NCI-H446 treated with DMSO at 0.1 percent for 48 hours (cell line): ENCODE results near the gene ANK3.

Source experiments
- DNase-seq: peaks from one replicate; lab custom pipeline; 2025; lab: John Stamatoyannopoulos, UW

The ANK3 gene

DNA sequence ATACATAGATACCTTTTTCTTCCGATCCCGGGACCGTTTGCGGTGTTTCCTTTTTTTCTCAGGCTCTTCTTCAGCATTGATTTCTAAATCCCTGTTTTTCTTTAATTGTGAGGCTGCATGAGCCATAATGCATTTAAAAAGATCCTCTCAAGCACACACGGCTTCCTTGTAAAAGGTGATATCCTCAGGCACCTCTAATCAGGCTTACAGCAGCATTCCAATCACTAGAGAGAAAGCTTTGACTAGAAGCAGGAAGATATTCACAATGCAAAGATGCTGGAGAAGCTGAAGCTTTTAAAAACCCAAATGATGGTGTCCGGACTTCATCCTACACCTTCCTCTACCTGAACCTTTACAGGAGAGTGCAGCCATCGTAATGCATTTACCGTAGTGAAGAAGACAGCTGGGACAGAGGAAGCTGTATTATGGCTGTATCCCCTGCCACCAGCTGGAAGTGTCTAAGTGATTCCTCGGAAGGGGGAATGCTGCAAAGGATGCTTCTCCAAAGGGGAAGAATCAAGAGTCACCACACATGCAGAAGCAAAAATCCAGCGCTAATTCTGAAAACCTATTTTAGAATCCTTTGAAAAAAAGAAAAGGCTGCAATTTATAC lies at the start of gene ANK3:
TSS of gene ANK3 (minus strand) at position 463 of the 613 bp plus-strand sequence. CDS start at position 126, 337 bp downstream.
- DNase-seq = no peak

DNA sequence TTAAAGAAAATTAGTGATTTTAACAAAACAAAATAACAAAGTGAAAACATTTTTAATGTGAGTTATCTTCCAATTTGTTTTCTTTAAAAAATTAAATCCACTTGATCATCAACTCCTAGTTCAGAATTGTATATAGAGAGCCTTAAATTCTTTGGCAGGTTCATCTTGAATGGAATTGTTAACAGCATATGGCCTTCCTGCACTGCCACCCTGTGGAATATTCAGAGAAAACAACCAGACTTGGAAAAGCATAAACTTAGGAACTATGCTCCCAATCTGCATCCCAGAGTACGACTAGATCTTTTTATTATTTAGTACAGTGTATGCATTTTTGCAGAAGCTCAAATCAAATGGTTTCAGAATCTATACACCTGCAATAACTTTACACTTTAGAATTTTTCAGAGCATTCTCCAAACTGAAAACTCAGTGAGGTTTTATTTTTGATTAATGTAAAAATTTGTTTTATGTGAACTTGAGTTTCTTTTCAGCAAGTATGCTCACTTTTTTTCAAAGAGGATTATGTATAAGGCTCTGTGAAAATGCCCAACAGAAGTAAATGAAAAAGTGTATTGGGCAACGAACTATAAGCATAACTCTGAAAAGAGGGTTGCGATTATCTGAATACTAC lies 44.9 kb upstream of the ANK3 start:
- DNase-seq = peak; percentile 38

DNA sequence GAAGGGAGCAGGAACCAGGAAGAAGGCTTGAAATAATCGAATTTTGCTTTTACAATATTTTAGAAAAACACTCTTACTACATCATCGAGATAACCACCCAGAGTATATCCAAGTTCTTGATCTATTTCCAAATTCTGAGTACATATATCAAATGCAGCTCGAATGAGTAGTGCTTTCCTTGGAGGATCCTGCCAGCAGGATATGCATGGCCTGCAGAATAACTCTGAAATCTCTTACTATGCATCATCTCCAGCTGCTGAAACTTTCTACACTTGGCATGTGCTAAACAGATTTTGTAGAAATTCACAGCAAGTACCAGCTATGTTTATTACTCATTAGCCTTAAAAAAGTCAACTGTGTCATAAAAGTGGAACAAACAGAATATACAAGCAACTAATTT lies 44.0 kb upstream of the ANK3 start:
- DNase-seq = no peak

DNA sequence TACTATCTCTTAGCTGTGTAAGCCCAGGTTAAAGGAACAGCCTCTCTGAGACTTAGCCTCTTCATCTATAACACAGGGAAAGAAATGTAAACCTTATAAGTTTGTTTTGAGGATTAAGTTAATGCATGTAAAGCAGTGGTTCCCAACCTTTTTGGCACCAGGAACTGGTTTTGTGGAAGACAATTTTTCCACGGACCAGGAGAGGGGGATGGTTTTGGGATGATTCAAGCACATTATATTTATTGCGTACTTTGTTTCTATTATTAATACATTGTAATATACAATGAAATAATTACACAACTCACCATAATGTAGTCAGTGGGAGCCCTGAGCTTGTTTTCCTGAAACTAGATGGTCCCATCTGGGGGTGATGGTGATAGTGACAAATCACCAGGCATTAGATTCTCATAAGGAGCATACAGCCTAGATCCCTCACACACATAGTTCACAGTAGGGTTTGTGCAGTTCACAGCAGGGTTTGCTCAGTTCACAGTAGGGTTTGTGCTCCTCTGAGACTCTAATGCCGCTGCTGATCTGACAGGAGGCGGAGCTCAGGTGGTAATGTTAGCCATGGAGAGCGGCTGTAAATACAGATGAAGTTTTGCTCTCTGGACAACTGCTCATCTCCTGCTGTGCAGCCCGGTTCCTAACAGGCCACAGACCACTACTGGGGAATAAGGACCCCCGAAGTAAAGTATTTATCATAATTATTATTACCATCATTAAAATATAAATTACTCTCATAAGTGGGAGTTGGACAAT lies 41.3 kb upstream of the ANK3 start:
- no peak for DNase-seq

DNA sequence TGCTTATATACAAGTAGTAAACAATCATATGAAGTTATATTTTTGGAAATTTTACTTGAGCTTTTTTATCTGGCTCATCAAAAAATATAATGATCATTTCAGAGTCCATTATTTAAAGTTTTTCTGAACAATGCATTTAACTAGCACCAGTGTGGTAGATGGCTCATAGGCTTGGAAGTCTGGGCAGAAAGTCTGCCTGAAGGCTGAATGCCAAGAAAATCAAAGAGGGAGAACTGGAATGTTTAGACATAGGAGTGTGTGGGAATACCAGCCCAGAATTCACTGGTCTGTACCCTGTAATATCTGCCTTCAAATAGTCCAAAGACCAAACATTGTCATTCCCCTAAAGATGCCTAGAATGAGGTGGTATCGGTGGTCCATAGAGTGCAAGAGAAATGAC lies 40.3 kb upstream of the ANK3 start:
- DNase-seq = peak; percentile 38

DNA sequence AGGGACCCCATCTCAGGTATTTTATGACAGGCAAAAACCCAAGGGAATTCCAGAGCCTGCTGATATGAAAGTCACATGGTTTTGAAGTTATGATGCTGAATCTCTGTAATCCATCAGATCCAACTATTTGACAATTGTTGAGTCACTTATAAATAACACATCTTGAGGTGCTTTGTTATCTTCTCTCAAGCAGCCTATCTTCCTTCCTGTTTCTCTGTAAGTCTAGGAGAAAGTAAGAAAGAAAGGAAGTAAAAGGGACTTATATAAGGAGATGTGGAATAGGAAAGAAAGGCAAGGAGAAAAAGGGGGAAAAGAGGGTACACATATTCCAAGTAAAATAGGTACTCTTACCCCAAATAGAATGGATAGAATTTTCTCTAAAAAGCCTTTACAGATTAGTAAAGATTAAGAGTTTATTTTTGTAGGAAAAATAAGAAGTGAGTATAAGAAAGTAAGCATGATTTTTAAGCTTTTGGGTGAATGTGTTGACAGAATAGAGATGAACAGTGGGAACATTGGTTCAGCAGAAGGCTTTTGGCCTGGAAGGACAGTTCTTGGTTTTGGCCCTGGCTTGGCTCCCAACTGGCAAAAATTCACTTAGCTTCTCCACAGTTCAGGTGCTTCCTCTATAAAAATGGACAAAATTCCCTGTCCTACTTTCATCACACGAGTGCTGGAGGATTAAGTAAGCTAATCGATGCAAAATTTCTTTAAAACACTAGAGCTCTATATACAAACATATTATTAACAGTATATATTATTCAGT lies 39.6 kb upstream of the ANK3 start:
- DNase-seq = no peak

DNA sequence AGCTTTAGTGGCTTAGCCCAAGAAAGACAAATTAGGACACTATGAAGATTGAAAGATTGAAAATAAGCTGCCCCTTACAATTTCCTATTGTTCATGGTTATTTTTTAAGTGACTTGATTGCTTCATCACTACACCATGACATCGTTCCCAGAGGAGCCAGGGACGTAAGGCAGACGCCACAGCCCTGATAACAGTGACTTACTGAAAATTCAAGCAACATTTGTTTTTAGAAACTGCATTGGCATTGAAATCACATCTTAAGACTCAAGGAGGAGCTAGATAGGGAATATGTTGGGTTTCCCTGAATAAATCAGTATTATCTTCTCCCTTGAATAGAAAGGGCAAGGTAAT lies 38.7 kb upstream of the ANK3 start:
- no peak for DNase-seq

DNA sequence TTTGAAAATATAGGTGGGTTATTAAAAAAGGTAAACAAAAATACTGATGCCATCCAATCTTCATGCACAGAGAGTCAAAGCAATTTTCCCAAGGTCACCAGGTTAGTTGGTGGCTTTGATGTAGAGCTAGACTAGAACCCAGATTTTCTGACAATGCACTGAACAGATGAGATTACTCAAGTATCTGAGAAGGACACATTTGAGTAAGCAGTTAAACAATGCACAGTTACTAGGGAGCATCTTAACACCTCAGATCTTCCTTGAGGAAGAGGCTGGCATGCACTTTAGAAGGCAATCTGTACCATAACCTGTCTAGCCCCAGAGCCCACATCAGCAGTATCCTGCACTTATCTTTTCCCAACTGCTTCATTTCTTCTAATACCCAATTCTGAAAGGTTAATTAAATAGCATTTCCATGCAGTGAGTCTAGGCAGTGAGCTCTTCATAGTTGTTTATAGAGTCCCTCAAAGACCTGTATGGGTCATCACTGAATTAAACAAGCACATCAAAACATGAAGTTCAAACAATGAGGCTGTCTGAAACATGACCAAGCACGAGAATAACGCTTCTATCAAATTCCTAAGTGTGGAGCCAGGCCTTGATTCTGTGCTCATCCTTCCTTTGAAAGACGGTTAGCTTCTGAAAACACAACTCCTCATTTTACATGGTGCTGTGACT lies 38.2 kb upstream of the ANK3 start:
- DNase-seq = no peak

DNA sequence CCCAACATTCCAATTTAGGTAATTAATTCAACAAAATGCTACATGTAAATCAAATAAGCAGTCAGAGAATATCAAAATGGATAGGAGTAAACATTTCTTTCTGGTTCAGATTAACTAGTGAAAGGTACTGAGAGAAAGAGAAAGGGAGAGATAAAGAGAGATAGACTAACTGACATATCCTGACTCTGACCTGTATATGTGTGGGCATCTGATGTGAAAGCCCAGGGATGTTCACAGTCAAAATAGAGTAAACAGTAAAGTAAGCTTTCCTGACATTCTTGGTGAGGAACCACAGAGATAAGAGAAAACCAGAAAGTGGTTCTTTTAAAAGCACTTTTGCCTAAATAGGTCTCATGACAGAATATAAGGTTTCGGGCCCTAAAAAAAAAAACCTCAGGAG lies 37.5 kb upstream of the ANK3 start:
- DNase-seq = no peak

DNA sequence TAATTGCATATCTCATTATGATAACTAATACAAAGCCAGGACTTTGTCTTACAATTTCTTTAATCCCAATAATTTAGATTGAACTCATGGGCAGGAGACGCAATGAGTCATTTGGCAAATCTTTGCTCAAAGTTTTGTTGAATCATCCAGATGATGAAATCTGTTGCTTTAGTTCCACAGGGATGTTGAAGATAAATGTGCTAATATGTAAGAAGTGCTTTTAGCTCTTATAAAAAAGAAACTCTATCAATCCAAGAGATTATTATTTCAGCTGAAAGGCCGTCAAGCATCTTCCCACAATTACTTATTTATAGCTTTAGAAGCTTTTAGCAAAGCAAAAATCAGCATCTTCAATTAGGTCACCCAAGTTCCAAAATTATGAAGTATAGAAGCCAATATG lies 36.8 kb upstream of the ANK3 start:
- no peak for DNase-seq

DNA sequence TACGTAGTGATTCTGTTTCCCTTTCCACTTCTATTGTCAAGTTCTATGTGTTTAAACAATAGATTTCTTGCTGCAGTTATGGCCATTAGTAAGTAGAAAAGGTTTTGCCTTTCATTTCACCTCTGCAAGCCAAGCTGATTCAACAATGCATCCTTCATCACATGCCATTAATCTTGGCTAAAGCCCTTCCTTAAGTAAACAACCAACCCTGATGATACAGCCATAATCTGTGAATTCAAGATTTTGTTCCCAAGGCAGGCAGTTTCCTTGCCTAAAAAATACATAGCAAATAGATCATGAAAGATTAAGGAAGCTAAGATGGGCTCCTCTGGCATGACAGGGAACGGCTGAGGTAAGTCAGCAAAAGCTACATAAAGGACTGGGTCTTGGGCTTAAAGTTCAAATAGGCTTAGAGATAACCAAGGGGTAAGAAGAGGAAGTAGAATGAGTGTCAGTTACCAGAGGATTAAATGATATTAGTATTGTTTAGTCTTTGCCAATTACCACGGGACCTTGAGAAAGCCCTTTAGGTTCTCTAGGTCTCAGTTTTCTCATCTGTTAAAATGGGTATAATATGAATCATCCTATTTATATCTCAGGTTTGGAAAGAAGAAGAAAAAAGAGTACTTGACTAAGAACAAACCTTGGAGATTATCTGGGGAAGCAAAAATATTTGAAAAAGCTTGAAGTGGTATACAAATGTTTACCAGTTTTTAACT lies 35.9 kb upstream of the ANK3 start:
- DNase-seq = no peak

DNA sequence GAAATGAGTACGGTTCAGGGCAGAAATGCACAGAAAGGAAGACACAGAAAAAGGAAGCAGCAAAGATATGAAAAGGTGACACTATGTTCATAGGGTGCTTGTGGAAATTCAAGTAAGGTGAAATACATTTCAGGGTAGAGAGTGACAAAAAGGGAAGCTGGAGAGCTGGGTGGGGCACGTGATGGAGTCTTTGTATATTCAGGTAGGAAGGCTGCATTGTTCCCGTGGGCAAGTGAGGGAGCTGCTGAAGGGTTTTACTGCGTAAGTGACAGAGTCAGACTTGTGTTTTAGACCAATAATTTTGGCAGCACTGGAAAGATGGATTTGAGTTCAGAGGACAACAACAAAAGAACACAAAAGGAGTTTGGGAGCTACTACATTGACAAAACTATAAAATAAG lies 35.3 kb upstream of the ANK3 start:
- no peak for DNase-seq

DNA sequence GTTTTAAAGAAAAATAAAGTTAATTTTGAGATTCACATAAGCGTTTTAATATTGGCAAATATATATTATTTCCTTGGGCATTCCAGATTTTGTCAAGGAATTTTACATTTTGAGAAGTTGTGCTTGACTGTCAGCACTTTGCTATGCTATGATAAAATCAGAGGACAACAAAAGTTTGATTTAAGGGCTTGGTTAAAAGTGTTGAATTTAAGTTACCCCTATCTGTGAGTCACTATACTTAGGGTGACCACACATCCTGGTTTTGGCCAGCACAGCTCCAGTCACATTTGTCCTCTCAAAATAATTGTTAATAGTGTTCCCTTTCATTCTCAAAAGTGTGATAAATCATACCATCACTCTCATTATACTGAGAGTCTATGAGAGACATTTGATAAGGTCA lies 34.2 kb upstream of the ANK3 start:
- DNase-seq = no peak

DNA sequence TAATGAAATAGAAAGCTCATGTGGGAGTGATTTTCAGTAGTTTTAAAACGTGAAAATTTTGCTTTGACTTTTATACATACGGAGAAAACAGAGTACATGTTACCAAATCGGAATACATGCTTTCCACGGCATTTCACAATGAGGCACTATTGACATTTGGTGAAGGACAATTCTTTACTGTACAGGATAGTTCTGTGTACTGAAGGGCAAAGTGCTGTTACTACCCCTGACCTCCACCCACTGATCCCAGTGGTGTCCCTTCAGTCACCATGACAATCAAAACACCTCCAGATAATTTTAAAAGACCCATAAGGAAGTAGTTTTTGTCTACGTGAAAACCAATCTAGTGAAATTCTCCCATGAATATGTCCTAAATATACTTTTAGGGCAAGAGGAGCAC lies 33.1 kb upstream of the ANK3 start:
- DNase-seq = no peak

DNA sequence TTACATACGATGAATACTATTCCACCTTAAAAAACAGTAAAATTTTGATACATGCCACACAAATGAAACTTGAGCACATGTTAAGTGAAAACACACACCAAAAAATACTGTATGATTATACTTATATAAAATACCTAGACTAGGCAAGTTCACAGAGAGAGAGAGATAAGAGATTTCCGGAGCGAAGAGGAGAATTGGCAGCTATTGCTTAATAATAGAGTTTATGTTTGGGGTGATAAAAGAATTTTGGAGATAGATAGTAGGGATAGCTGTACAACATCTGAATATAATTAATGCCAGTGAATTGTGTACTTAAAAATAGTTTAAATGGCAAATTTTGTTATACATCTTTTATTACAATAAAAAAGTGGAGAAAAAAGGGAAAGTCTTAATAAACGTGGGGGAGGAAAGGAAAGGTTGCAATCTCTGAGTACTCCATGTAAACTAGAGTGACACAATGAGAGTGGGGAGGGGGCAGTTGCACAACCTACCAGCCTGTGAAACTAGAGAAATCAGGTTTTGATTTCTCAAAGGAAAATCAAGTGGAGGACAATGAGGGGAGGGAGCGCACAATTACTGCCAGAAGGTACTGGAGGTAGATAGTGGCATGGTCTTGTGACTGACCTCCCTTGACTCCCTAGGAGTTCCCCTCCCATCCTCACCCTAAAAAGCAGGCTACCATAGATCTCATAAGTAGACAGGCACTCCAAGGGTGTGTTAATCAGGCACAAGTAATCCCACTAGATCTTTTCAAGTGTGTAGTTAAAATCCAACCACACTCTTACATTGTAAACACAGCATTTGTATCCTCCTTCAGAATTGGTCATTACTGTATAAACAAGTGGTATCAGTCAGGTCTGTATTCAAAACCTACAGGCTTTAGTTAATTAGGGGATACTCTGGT lies 31.6 kb upstream of the ANK3 start:
- no peak for DNase-seq

DNA sequence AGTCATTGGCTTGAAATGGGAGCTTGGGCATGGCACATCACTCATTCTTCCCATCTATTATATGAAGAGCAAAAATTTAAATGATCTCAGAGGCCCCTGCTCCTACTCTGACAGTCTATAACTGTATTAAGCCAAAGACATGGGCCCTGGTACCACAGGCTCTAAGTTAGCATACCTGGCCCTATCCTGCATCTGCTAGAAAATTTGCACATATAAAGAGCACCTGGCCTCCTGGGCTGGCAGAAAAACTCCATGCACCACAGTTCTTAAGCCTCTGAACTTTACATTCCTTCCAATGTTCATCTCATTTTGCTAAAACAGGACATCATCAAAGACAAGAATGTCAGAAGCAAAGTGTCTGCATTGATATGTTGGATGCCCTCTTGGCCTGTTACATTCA lies 29.6 kb upstream of the ANK3 start:
- no peak for DNase-seq

DNA sequence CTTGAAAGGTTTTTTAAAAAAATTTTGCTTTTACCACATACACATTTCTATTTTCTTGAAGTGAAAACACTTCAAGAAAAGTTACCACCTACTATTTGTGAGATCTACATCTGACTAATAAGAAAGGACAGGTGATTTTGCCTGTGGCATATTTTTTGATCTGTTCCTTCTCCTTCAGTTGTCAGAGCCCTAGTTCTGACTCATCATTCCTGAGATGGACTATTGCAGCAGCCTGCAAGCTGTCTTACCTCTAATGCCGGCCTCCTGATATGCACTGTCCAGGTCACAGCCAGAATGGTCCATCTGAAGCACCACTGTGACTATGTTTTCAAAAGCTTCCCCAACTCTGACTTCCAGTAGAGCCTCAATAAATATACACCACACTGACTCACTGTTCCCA lies 28.2 kb upstream of the ANK3 start:
- DNase-seq = no peak

DNA sequence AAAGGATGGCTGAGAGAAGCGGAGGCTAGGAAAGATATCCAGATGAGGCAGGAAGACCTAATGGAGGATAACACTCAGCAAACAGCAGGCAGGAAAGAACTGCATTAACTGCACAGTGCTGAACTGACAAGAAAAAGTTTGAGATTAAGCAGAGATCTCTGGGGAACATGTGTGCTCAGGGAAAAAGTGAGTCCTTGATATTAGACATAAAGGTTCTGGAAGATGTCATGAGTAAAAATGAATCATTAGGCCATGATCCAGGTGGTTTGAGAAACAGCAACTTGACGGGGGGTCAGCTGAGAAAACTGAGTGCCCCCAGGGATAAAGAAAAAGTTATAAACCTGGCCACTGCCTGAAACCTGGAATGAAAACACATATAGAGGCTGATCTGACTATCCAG lies 27.3 kb upstream of the ANK3 start:
- no peak for DNase-seq

DNA sequence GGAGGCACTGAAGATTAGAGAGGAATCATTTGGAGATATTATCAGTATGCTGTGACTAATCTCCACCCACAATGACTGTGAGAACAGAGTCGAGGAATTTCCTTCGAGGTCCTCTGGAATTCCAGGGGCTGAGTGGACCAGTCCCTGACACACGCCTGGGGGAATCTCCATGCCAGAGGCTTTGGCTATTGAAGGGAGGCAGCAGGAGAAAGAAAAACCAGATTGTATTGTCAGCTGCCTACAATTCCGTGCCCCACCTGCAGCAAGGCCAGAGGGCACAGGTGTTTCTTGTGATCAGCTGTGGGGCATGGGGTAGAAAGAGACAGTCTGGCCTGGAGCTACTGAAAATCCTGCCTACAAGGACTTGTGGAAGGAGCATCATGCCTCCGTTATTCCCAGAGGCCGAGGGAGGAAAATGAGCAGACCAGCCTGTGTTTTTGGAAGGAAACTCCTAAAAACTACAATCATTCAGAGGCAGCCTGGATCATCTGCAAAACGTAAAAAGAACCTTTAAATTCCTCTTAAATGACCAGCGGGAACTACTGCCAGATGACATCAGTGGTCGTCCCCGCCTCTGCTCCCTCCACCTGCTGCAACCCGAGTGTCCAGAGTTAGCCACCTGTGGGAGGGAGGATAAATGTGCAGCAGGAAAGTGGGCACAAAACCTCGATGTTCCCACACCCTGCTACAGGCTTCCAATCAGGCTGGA lies 25.4 kb upstream of the ANK3 start:
- DNase-seq = no peak

DNA sequence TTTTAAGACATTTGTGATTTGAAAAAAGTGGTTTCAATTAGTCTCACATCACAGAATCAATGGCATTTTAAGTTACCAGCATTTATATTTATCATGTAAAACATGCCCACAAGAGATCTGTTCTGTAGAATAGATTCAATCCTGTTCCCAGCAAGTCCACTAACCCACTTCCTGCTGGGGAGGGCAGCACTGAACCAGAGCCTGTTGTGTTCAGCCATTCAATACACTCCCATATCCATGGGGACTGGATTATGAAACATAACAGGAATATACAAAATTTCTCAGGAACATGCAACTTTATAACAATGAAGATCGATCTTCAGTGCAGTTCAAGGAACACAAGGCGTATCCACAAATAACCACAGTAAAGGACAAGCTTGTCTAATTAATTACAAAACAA lies 24.4 kb upstream of the ANK3 start:
- no peak for DNase-seq
